BJ (cell line): ENCODE measurements around the gene ZEB1. TPM values are rescaled to one million over a fixed set of nuclear protein-coding genes. Genes with fewer than 3 reads are reported as not detected.

ENCODE experiments used
- CTCF ChIA-PET: fragments of 350-600 bp; formaldehyde crosslinking; extraction: SDS; loops from one replicate; lab custom pipeline; 2021; ENCODE audit warnings: antibody characterized with exemption, inconsistent platforms; lab: Yijun Ruan, JAX
- POLR2A ChIA-PET: fragments of 300-600 bp; sonication (Branson Sonifier 250); formaldehyde crosslinking; extraction: SDS; loops from one replicate; lab custom pipeline; 2021; ENCODE audit warnings: antibody characterized with exemption; lab: Charles Lee
- DNase-seq: peaks from one replicate; pipeline ENCODE4 v3.0.0-alpha.2; 2011; ENCODE audit warnings: low read depth
- H3K27me3 ChIP-seq: 2 replicates; pipeline ENCODE4 v1.6.0; 2011; ENCODE audit warnings: low read length; ENCODE audit not compliant: control insufficient read depth, insufficient read depth
- H3K36me3 ChIP-seq: 2 replicates; pipeline ENCODE4 v1.5.1; 2011; ENCODE audit warnings: low read length; ENCODE audit not compliant: control insufficient read depth, insufficient read depth
- H3K4me3 ChIP-seq: 2 replicates; pipeline ENCODE4 v1.5.1; 2011; ENCODE audit warnings: low read depth, mild to moderate bottlenecking, control low read depth, low read length
- polyA plus RNA-seq: library from polyadenylated mRNA; depleted of rRNA; stranded (reverse); fragments of >200 nt; gene quantifications from 2 replicates; pipeline ENCODE4 v1.2.3, GENCODE V29; 2011
- TF ChIP-seq, protein P1 (sequence below): IDR thresholded peaks from 2 replicates; pipeline ENCODE4 v1.5.1; 2011; ENCODE audit warnings: low read depth, mild to moderate bottlenecking, control low read depth, inconsistent platforms, low read length, moderate library complexity; ENCODE audit not compliant: insufficient read depth

ZEB1 gene
- polyA plus RNA-seq, 1 experiment, result 22.3 TPM

DNA sequence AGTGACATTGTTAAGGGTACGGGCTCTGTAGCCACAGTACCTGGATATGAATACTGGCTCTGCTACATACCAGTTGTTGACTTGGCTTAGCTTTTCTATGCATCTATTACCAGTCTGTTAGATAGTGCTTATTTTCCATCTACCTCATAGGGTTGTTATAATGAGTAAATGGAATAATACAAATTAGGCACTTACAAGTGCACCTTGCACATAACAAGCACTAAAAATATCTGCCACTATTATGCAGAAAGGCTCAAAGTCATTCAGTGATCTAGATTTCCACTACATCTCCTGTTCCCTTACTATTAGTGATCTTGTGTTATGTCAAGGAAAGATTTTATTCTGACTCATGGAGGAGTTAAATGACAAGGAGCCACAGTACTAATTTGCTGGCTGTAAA, 27.9 kb upstream of the ZEB1 start:
- POLR2A ChIA-PET, result no interaction called here
- DNase-seq, result no peak
- Histone ChIP-seq H3K36me3 (no peaks in the 10 kb centered on the region), H3K4me3 (no peak overlapping the region), H3K27me3 (no peaks in the 10 kb centered on the region)
- TF ChIP-seq, protein P1, sequence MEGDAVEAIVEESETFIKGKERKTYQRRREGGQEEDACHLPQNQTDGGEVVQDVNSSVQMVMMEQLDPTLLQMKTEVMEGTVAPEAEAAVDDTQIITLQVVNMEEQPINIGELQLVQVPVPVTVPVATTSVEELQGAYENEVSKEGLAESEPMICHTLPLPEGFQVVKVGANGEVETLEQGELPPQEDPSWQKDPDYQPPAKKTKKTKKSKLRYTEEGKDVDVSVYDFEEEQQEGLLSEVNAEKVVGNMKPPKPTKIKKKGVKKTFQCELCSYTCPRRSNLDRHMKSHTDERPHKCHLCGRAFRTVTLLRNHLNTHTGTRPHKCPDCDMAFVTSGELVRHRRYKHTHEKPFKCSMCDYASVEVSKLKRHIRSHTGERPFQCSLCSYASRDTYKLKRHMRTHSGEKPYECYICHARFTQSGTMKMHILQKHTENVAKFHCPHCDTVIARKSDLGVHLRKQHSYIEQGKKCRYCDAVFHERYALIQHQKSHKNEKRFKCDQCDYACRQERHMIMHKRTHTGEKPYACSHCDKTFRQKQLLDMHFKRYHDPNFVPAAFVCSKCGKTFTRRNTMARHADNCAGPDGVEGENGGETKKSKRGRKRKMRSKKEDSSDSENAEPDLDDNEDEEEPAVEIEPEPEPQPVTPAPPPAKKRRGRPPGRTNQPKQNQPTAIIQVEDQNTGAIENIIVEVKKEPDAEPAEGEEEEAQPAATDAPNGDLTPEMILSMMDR, result no peak
- CTCF ChIA-PET, result interaction anchor here (0.7 to 1.1 kb wide), 2 partner anchors 11 to 200 kb away, joined by 3 read pairs; no protein-coding TSS in a partner anchor

DNA sequence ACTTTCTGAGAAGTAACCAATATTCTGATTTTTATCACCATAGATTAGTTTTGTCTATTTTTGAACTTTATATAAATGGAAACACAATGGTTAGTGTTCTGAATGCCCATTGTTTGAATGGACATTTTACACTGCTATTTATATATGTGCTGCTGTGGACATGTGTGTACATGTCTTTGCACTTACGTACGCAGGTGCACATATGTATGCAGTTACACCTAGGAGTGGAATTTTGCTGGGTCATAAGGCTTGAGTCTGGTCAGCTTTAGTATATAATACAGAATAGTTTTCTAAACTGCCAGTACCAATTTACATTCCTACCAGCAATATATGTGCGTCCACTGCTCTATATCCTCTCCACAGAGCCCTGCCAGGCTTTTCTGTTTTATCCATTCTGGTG, 24.5 kb upstream of the ZEB1 start:
- no peaks in the 10 kb centered on the region for H3K27me3 ChIP-seq
- H3K36me3 ChIP-seq, result no peaks in the 10 kb centered on the region
- CTCF ChIA-PET, result interaction anchor here (1.0 kb wide), 1 partner anchor 197 kb away, joined by 3 read pairs; no protein-coding TSS in a partner anchor
- DNase-seq, result no peak
- H3K4me3 ChIP-seq, result no peak overlapping the region
- TF ChIP-seq, protein P1, result no peak
- POLR2A ChIA-PET, result no interaction called here

DNA sequence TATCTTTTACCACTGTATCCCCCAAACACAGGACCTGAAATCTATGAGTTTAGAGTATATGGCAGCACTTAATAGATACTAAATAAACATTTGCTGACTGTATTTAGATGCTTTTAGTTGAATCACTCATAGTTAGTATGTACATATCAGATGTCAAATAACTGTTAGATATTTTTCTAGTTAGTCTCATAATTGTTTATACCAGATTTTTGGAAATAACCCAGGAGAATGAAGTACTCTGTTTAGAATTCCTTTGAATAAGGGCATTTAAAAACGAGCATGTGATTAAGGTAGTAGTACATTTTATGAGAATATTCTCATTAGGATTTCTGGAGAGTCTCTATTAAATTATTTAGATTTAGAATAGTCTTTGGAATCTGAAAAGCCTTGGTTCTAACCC, 22.3 kb upstream of the ZEB1 start:
- ChIA-PET CTCF (no interaction called here), POLR2A (no interaction called here)
- H3K36me3 ChIP-seq, result no peaks in the 10 kb centered on the region
- H3K27me3 ChIP-seq, result no peaks in the 10 kb centered on the region
- no peak overlapping the region for H3K4me3 ChIP-seq
- TF ChIP-seq, protein P1, result no peak
- no peak for DNase-seq

DNA sequence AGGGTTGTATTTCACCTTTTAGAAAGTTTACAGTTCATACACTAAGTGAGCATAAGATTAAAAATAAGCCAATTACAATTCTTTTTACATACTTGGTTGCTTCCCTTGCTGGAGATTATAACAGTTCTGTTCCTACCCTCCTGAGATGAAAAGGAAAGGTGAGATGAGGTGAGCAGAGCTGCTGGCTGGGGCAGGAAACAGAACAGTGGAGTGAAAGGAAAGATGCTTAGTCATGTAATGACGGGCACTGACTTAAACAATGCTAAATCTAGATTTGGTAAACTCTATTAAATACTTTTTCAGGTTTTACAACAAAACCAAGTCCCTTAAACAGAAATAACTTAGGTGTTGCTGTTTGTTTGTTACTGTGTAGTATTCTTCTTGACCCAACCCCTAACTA, 19.9 kb upstream of the ZEB1 start:
- TF ChIP-seq, protein P1, result no peak
- H3K27me3 ChIP-seq, result no peaks in the 10 kb centered on the region
- no peak overlapping the region for H3K4me3 ChIP-seq
- H3K36me3 ChIP-seq, result no peaks in the 10 kb centered on the region
- no peak for DNase-seq
- ChIA-PET POLR2A (no interaction called here), CTCF (interaction anchor here (1.0 kb wide), 1 partner anchor 10 kb away, joined by 3 read pairs; no protein-coding TSS in a partner anchor)

DNA sequence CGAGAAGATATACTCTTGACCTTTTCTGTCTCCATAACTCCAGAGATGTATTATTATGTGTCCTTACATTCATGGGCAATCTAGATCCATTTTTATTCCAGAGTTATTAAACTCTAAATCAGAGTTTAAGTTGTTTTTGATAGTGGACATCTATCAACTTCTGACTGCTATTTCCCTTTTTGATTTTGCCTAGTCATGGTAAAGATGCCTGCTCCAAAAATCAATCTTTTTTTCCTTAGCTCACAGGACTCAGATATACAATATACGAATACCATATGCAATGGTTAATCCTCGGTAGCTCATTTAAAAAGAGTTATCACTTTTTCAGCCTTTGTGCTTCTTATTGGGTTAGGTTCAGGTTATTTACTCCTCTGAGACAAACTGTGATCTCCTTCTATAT, 15.8 kb upstream of the ZEB1 start:
- Histone ChIP-seq H3K27me3 (no peaks in the 10 kb centered on the region), H3K4me3 (no peak overlapping the region), H3K36me3 (no peaks in the 10 kb centered on the region)
- DNase-seq, result no peak
- ChIA-PET POLR2A (no interaction called here), CTCF (interaction anchor here (0.5 kb wide), 1 partner anchor 281 kb away, joined by 3 read pairs; no protein-coding TSS in a partner anchor)
- TF ChIP-seq, protein P1, result no peak
